ENCODE data around the gene CRYBA2.

The CRYBA2 gene

DNA sequence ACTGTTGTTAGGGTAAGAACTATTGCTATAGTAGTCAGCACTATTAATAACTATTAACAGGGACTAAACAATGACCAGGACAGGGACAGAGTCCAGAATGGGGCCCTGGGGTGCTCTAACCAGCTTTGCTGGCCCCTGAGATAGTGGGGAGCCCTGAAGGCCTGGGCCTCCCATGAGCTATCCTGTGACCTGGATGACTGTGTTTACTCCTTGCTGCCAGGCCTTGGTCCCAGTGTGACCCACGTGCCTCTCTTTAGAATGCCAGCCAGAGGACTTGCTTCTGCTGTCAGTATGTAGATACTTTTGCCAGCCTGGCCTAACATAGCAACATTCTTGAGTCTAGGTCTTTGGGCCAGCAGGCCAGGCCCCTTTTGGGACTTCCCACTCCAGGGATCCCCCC lies 22.3 kb downstream of the CRYBA2 start:
- no peak overlapping the region for H3K27ac ChIP-seq
- TF ChIP-seq ZFX (IDR thresholded peaks at IDR 0.05; ENCODE audit: borderline replicate concordance): no peak
- TF ChIP-seq CTCF (IDR thresholded peaks at IDR 0.05): no peak

- peak overlapping the region; percentile 89 for H3K27ac ChIP-seq
- TF ChIP-seq CTCF (IDR thresholded peaks at IDR 0.05) (no peak), ZFX (IDR thresholded peaks at IDR 0.05; ENCODE audit: borderline replicate concordance) (no peak)
These were observed 29.0 kb downstream of the CRYBA2 start for GRCh38 chr2:218964041-218964771.

DNA sequence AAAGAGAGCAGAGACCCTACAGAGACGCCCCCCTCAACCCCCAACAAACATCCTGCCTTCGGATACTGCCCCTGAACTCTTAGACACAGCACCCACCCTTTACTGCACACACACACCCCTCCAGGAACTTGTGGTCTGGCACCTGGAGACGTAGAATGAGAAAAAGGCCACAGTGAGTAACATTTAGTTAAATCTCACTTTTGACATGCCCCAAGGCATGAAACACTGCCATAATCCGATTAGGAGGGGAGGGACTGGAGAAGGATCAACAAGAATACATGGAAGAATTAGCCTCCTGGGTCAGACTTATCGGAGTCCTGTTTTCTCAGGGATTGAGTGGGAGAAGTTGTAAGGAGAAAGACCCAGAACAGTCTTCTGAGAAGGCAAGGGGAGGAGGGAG lies 29.6 kb downstream of the CRYBA2 start:
- peak overlapping the region; percentile 89 for H3K27ac ChIP-seq
- no peak for TF ChIP-seq CTCF (IDR thresholded peaks at IDR 0.05)
- no peak for TF ChIP-seq ZFX (IDR thresholded peaks at IDR 0.05; ENCODE audit: borderline replicate concordance)

DNA sequence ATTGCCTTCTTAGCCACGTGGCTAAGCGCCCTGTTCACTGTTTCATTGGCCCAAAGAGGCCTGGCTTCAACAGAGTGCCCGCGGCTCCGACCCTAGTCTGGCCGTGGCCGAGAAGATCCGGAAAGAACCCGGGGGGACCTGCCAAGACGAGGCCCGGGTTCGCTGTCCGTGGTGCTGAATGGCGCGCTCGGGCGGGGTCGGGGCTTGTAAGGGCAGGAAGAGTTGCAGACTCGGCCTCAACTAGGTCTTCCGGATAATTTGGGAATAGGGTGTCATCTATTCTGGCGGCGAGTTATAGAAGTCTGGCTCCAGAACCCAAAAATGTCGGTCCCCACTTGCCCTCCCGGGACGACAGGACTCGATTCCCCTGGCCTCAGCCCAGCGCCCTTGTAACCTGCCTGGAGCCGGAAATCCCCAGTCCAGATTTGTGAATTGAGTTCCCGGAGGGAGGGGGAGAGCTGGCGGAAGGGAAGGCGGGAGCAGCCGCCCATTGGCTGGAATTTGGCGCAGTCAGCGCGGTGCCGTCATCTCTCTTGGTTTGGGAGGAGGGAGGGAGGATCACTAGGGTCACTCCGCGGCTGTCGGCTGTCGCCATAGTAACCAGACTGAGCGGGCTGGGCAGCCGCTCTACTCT lies 30.2 kb downstream of the CRYBA2 start:
- TF ChIP-seq CTCF (IDR thresholded peaks at IDR 0.05) (no peak), ZFX (IDR thresholded peaks at IDR 0.05; ENCODE audit: borderline replicate concordance) (no peak)

GRCh38 chr2:218961651-218962570 lies 31.3 kb downstream of the CRYBA2 start:
- peak overlapping the region; percentile 89 for H3K27ac ChIP-seq
- TF ChIP-seq ZFX (IDR thresholded peaks at IDR 0.05; ENCODE audit: borderline replicate concordance): no peak
- TF ChIP-seq CTCF (IDR thresholded peaks at IDR 0.05): no peak

More for the DNA sequence above, 30.2 kb downstream of the CRYBA2 start:
- H3K27ac ChIP-seq: peak overlapping the region; percentile 89

GRCh38 chr2:218961229-218961628 lies 32.0 kb downstream of the CRYBA2 start:
- H3K27ac ChIP-seq: peak overlapping the region; percentile 89
- TF ChIP-seq ZFX (IDR thresholded peaks at IDR 0.05; ENCODE audit: borderline replicate concordance) (no peak), CTCF (IDR thresholded peaks at IDR 0.05) (no peak)

All from 22Rv1 (cell line).